HG02571 (cell line): ENCODE data around the gene SEZ6.
"Not testable (repeated sequence)": the region's sequence is repeated elsewhere in the genome, so short reads cannot be mapped to it uniquely, and the experiment has no call there.

Experiments used
- ATAC-seq: cut with Tn5 transposase; IDR thresholded peaks from one replicate; pipeline ENCODE4 v1.9.1; 2021; ENCODE audit warnings: mild to moderate bottlenecking, moderate library complexity; ENCODE audit not compliant: unreplicated experiment

Gene SEZ6

DNA sequence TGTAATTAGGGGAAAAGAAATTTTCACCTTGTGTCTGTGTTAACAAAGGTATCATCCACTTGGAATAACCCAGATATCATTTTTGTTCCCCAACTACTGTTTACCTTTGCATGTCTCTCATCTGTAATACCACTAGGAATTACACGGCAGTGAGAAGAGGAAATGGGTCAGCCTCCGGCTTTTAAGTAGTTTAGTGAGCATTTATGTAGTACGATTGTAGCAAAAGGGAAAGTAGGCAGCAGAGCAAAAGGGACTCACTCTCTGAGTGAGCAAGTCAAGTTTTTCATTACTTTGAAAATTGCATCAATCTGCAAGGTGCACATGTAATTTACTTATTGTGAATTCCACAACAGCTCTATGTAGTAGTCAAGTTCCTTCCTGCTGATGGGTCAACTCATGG lies 65.7 kb downstream of the SEZ6 start:
- no peak for ATAC-seq

DNA sequence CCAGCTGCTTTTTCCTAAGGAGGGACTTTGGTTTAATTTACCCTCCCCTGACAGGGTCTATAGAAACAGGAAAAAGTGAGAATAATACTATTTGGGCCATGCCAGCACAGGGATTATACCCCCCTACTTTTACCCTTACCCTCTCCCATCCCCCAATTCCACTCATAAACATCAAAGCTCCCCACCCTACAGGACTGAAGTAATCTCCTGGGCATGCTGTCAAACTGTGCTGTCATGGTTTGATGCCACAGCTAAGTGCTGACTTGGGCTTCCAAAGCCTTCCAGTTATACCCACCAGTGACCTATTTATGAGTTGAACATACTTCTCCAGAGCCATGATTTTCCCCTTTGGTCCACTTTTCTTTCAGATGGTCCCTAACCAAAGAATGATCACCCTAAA lies 67.3 kb downstream of the SEZ6 start:
- no peak for ATAC-seq

DNA sequence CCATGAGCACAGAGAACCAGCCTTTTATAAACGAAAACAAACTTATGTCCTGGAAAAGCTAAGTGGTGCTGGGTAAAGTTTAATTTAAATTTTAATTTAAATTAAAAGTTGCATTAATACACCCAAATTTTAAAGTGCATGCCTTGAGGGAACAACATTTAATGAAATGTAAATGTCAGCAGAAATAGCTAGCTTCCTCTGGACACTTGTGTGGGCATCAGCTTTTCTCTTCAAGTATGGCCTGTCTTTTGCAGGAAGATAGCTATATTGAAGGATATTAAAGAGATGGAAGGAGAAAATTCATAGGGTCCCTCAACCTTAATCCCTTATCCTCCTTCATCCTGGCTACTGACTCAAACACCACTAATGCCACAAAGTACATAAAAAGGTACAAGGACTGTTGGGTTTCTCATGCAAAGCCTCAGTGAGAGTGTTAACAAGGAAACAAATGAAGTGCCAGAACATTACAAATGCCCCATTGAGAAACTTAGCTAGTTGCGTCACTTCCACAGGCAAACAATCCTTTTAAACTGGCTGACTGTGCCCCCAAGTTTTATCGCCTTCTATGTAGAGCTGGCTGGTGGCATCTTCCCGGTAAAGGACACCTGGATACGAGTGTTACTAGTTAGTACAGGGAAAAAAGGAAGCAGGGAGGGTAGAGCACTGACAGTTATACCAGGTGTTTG lies 68.6 kb downstream of the SEZ6 start:
- ATAC-seq = no peak

DNA sequence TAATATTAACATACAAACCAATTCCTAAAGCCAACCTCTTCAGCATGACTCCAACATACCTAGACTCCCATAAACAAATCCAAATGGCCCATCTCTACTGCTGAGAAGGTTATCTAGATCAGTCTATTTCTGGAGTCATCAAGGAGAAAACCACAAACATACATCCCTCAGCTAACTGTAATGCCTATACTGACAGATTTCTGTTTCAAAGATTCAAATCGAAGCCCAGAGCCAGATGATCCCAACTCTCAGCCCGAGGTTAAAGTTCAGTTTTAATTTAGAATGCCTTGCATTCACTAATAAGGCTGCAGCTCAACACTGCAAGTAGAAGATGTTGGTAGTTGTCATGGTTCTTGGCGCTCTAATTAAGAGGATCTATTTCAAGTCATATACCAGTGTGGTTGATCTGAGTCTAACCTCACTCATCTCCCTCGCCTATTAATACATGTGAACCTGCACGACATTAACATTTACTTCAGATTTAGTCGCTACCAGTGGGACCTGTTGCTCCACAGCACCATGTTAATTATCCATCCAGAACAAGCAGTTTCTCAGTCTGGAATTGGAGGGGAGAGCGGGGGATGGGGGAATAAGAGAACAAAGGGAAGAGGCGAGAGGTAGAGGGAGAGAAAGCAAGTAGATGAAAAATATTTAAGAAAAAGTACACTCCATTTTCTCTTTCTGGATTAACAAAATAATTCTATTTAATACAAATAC lies 69.9 kb downstream of the SEZ6 start:
- ATAC-seq = no peak

DNA sequence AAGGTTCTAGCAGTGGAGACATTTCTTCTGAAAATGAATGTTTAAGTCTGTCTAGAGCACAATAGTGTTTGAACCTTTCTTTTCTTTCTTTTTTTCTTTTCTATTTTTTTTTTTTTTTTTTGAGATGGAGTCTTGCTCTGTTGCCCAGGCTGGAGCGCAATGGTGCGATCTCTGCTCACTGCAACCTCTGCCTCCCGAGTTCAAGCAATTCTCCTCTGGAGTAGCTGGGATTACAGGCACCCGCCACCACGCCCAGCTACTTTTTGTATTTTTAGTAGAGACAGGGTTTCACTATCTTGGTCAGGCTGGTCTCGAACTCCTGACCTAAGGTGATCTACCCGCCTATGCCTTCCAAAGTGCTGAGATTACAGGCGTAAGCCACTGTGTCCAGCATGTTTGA lies 71.3 kb downstream of the SEZ6 start:
- ATAC-seq = not testable (repeated sequence)

- ATAC-seq = no peak
Measured at GRCh38 chr17:28929787-28930186, 76.0 kb downstream of the SEZ6 start.

GRCh38 chr17:28928061-28928460 lies 77.8 kb downstream of the SEZ6 start:
- no peak for ATAC-seq

GRCh38 chr17:28926786-28927185 lies 79.0 kb downstream of the SEZ6 start:
- no peak for ATAC-seq

- no peak for ATAC-seq
Measured at GRCh38 chr17:28926366-28926765, 79.5 kb downstream of the SEZ6 start.

GRCh38 chr17:28925912-28926365 lies 79.9 kb downstream of the SEZ6 start:
- no peak for ATAC-seq

DNA sequence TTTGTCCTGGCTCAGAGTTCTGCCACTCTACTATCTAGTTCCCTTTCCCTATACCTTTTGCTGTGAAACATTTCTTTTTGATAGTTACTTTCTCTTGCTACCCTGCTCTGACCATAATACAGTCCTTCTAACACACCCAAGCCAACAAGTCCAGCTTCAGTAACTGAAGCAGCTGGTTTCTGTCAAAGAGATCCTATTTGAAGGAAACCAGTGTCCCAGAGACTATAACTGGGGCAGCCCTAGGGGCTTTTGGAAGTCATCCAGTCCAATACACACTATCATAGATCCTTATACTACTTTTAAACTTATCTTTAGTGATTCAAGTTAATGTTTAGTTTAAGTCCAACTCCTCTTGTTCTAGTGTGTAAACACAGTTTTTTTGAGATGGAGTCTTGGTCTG lies 85.6 kb downstream of the SEZ6 start:
- ATAC-seq = no peak

- no peak for ATAC-seq
Measured at GRCh38 chr17:28918295-28918694, 87.5 kb downstream of the SEZ6 start.

GRCh38 chr17:28917465-28917864 lies 88.4 kb downstream of the SEZ6 start:
- no peak for ATAC-seq

DNA sequence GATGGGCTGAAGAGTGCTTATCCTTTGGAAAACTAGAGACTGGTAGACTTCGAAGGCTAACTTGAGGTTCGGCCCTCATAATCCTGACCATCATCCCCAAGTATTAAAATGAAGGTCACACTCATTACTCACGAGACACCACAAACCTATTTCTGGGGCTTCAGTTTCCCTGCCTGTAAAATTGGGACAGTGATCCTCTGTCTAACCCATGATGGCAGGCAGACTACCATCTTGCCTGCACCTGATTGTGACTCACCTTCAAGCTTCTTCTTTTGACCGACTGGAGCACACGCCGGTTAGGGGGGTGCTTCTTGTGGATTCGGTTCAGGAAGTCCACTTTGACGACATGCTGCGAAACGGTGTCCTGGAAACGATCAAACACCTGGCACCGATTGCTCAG lies 88.8 kb downstream of the SEZ6 start:
- ATAC-seq = no peak

DNA sequence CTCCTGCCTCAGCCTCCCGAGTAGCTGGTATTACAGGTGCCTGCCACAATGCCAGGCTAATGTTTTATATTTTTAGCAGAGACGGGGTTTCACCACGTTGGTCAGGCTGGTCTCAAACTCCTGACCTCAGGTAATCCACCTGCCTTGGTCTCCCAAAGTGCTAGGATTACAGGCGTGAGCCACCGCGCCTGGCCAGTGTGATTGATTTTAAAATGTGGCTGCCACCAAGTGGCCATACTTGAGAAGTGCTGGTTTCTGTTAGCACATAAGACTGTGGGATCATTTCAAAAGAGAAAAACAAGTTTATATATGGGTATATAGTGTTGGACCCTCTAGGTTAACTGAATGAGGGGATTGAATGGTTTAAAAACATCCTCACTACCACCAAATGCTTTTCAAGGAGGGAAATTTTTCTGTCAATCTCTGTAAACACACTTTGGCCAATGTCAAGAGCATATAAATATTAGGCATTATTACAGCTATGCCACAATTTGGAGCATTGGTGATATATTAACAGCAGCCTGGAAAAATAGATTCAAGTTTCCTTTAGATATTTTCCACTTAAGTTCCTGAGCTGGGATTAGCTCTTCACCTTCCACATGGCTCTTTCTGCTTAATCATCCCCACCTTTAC lies 89.4 kb downstream of the SEZ6 start:
- ATAC-seq = no peak

GRCh38 chr17:28912938-28913333 lies 92.9 kb downstream of the SEZ6 start:
- ATAC-seq = no peak

GRCh38 chr17:28912281-28912937 lies 93.4 kb downstream of the SEZ6 start:
- ATAC-seq = no peak

- ATAC-seq = no peak
Measured at GRCh38 chr17:28911411-28912045, 94.3 kb downstream of the SEZ6 start.

DNA sequence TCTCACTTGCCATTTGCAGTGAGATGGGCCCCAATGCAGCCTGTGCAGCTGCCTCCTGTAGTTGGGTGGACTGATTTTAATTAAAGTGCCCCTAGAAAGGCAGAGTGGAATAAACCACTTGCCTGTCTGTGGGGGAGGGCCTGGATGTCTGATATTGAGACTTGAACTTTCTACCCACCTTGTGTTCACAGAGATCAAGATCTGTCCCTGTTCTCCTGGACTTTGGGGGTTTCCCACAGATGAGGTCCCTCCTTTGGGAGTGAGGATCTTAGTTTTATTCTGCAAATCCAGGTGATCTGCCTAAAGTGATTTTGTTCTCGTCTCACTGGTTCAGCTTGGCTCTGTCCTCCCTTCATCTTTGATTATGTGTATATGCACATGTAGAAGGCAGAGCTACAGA lies 95.3 kb downstream of the SEZ6 start:
- no peak for ATAC-seq

GRCh38 chr17:28908640-28909167 lies 97.1 kb downstream of the SEZ6 start:
- no peak for ATAC-seq
